Stromal cell of bone marrow (primary cell): ENCODE results near the gene PPP1R14D.
A peak's percentile ranks its signal among the peaks of the same experiment; 100 is the strongest.

ENCODE experiments used
- DNase-seq: peaks from one replicate; pipeline ENCODE4 v3.0.0-alpha.2; 2012; ENCODE audit warnings: low read depth

PPP1R14D gene

GRCh38 chr15:40782609-40783227, 45.8 kb downstream of the PPP1R14D start:
- no peak for DNase-seq

- DNase-seq: peak; percentile 68
Measured at GRCh38 chr15:40776537-40777141, 51.9 kb downstream of the PPP1R14D start.

GRCh38 chr15:40775740-40776536, 52.6 kb downstream of the PPP1R14D start:
- no peak for DNase-seq

GRCh38 chr15:40775007-40775406, 53.5 kb downstream of the PPP1R14D start:
- DNase-seq: no peak

- no peak for DNase-seq
Measured at GRCh38 chr15:40773902-40774301, 54.6 kb downstream of the PPP1R14D start.

GRCh38 chr15:40773496-40773895, 55.0 kb downstream of the PPP1R14D start:
- DNase-seq: no peak

GRCh38 chr15:40772014-40772413, 56.5 kb downstream of the PPP1R14D start:
- DNase-seq: no peak

- DNase-seq: no peak
Measured at GRCh38 chr15:40771242-40771641, 57.3 kb downstream of the PPP1R14D start.

GRCh38 chr15:40770147-40770721, 58.3 kb downstream of the PPP1R14D start:
- DNase-seq: no peak

GRCh38 chr15:40769274-40770146, 59.0 kb downstream of the PPP1R14D start, which contains the start of gene C15orf62:
Gene C15orf62, plus strand, starts transcription at chr15:40769980. Its CDS starts 516 bp downstream, at chr15:40770496.
- DNase-seq: no peak

- no peak for DNase-seq
Measured at GRCh38 chr15:40768521-40769273, 59.8 kb downstream of the PPP1R14D start.

GRCh38 chr15:40767838-40768500, 60.5 kb downstream of the PPP1R14D start:
- no peak for DNase-seq

- DNase-seq: no peak
Measured at GRCh38 chr15:40766906-40767837, 61.3 kb downstream of the PPP1R14D start.

- no peak for DNase-seq
Measured at GRCh38 chr15:40766194-40766815, 62.2 kb downstream of the PPP1R14D start.
